ENCODE data around the gene DTNB. TPM values are rescaled to one million over a fixed set of nuclear protein-coding genes. Genes with fewer than 3 reads are reported as not detected.
"Not testable (repeated sequence)": the region's sequence is repeated elsewhere in the genome, so short reads cannot be mapped to it uniquely, and the experiment has no call there.

Gene DTNB
- polyA plus RNA-seq, 1 experiment, result 12.5 TPM

DNA sequence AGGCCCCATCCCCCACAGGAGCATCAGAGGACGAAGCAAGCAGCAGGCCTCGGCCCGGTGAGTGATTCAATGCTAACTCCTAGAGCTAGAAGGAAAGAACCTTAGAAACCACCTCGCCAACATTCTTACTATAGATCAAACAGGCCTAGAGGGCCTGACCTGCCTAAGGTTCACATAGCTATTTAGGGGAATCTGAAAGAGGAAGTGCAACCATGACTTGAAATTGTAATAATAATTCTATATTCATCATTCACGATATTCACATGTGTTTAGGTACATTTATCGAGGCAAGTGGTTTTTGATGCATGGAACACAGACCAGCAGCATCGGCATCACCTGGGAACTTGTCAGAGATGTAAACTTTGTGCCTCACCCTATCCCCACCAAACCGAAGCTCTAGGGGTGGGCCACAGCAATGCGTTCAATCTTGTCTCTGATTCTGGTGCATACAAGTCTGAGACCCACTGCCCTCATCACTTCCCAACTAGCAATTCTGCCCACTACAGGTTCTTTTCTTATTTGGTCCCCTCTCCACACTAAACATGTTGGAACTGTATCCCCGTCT lies 253.6 kb downstream of the DTNB start:
- ChIA-PET POLR2A (no interaction called here), CTCF (no interaction called here)
- no peaks in the 10 kb centered on the region for H3K9me3 ChIP-seq (ENCODE audit: control insufficient read depth, insufficient read depth, low read length)
- no peaks in the 10 kb centered on the region for H3K27me3 ChIP-seq (ENCODE audit: control insufficient read depth, insufficient read depth, low read length)
- no peak for DNase-seq (ENCODE audit: low read depth, low spot score)
- TF ChIP-seq, protein P1, sequence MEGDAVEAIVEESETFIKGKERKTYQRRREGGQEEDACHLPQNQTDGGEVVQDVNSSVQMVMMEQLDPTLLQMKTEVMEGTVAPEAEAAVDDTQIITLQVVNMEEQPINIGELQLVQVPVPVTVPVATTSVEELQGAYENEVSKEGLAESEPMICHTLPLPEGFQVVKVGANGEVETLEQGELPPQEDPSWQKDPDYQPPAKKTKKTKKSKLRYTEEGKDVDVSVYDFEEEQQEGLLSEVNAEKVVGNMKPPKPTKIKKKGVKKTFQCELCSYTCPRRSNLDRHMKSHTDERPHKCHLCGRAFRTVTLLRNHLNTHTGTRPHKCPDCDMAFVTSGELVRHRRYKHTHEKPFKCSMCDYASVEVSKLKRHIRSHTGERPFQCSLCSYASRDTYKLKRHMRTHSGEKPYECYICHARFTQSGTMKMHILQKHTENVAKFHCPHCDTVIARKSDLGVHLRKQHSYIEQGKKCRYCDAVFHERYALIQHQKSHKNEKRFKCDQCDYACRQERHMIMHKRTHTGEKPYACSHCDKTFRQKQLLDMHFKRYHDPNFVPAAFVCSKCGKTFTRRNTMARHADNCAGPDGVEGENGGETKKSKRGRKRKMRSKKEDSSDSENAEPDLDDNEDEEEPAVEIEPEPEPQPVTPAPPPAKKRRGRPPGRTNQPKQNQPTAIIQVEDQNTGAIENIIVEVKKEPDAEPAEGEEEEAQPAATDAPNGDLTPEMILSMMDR (IDR thresholded peaks at IDR 0.05; ENCODE audit: low read depth, low read length), result no peak
- no peak overlapping the region for H3K4me3 ChIP-seq (ENCODE audit: low read depth, low read length)
- no peak overlapping the region for H3K27ac ChIP-seq (ENCODE audit: low read depth, low read length)

GRCh38 chr2:25418944-25419677 lies 254.3 kb downstream of the DTNB start:
- DNase-seq (ENCODE audit: low read depth, low spot score), result no peak
- no peak overlapping the region for H3K4me3 ChIP-seq (ENCODE audit: low read depth, low read length)
- H3K27me3 ChIP-seq (ENCODE audit: control insufficient read depth, insufficient read depth, low read length), result no peaks in the 10 kb centered on the region
- no peaks in the 10 kb centered on the region for H3K9me3 ChIP-seq (ENCODE audit: control insufficient read depth, insufficient read depth, low read length)
- TF ChIP-seq, protein P1 (IDR thresholded peaks at IDR 0.05; ENCODE audit: low read depth, low read length), result no peak
- CTCF ChIA-PET, result interaction anchor here (0.6 kb wide), 1 partner anchor 43 kb away, joined by 3 read pairs; no protein-coding TSS in a partner anchor
- POLR2A ChIA-PET, result interaction anchor here (0.6 kb wide), 1 partner anchor 368 kb away, joined by 3 read pairs; no protein-coding TSS in a partner anchor
- no peak overlapping the region for H3K27ac ChIP-seq (ENCODE audit: low read depth, low read length)

DNA sequence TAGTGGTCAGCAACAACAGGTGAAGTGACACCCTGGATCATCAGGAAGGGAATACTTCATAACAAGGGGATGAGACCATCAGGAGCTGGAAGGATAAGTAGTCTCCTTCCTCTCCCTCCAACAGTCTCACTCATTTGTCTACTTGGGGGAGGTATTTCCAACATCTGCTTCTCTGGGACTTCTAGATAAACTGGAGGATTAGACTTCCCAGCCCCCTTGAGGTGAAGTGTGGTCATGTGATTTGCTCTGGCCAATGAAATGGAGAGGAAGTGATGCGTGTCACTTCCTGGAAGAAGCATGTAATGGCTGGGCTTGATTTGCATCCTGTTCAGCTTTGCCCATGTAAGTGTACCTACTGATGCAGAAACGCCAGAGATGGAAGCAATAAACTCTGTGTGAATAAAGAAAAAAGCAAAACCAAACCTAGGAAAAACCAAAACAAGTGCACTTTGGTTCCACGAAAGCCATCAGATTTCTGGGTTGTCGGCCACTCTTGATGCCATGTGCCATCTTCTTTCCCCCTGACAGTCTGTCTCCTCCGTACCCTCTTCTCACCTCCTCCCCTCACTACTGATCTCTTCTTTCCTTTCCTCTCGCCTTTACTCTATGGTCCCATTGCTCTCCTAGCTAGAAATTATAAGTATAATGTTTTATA lies 255.5 kb downstream of the DTNB start:
- Histone ChIP-seq H3K4me3 (ENCODE audit: low read depth, low read length) (no peak overlapping the region), H3K27ac (ENCODE audit: low read depth, low read length) (no peak overlapping the region), H3K9me3 (ENCODE audit: control insufficient read depth, insufficient read depth, low read length) (no peaks in the 10 kb centered on the region), H3K27me3 (ENCODE audit: control insufficient read depth, insufficient read depth, low read length) (no peaks in the 10 kb centered on the region)
- no peak for DNase-seq (ENCODE audit: low read depth, low spot score)
- POLR2A ChIA-PET, result no interaction called here
- TF ChIP-seq, protein P1 (IDR thresholded peaks at IDR 0.05; ENCODE audit: low read depth, low read length), result no peak
- CTCF ChIA-PET, result interaction anchor here (1.5 kb wide), 1 partner anchor 55 kb away, joined by 5 read pairs; no protein-coding TSS in a partner anchor

- DNase-seq (ENCODE audit: low read depth, low spot score), result no peak
- Histone ChIP-seq H3K9me3 (ENCODE audit: control insufficient read depth, insufficient read depth, low read length) (no peaks in the 10 kb centered on the region), H3K4me3 (ENCODE audit: low read depth, low read length) (no peak overlapping the region), H3K27ac (ENCODE audit: low read depth, low read length) (no peak overlapping the region), H3K27me3 (ENCODE audit: control insufficient read depth, insufficient read depth, low read length) (no peaks in the 10 kb centered on the region)
- TF ChIP-seq, protein P1 (IDR thresholded peaks at IDR 0.05; ENCODE audit: low read depth, low read length), result no peak
- CTCF ChIA-PET, result interaction anchor here (1.5 kb wide), 1 partner anchor 54 kb away, joined by 5 read pairs; no protein-coding TSS in a partner anchor
- POLR2A ChIA-PET, result no interaction called here
Observed at GRCh38 chr2:25416674-25417073, 256.7 kb downstream of the DTNB start.

DNA sequence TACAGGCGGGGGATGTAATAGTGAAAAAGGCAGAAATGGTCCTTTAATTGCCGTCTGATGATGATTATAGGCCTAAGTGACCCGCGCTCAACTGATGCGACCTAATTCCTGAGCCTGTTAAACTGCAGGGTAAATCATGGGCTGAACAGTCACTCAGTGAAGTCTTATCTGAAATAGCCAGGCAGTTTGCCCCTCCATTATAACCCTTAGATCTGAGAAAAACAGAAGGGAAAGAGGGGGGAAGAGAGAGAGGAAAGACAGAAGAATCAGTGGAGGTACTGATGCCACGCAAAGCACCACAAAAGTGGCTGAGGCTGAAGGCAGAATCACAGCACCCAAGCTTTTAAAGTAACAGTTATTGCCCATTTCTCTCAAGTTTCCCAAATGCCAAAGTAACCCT lies 258.6 kb downstream of the DTNB start:
- no peaks in the 10 kb centered on the region for H3K9me3 ChIP-seq (ENCODE audit: control insufficient read depth, insufficient read depth, low read length)
- TF ChIP-seq, protein P1 (IDR thresholded peaks at IDR 0.05; ENCODE audit: low read depth, low read length), result no peak
- H3K27me3 ChIP-seq (ENCODE audit: control insufficient read depth, insufficient read depth, low read length), result no peaks in the 10 kb centered on the region
- CTCF ChIA-PET, result no interaction called here
- POLR2A ChIA-PET, result no interaction called here
- no peak for DNase-seq (ENCODE audit: low read depth, low spot score)
- H3K27ac ChIP-seq (ENCODE audit: low read depth, low read length), result no peak overlapping the region
- no peak overlapping the region for H3K4me3 ChIP-seq (ENCODE audit: low read depth, low read length)

GRCh38 chr2:25413409-25413808 lies 260.0 kb downstream of the DTNB start:
- CTCF ChIA-PET; H3K27me3 ChIP-seq (ENCODE audit: control insufficient read depth, insufficient read depth, low read length); H3K9me3 ChIP-seq (ENCODE audit: control insufficient read depth, insufficient read depth, low read length); DNase-seq (ENCODE audit: low read depth, low spot score); POLR2A ChIA-PET; H3K4me3 ChIP-seq (ENCODE audit: low read depth, low read length); H3K27ac ChIP-seq (ENCODE audit: low read depth, low read length): not testable (repeated sequence)

All from AG04450 (cell line).